ENCODE measurements around the gene YBX1.
A peak's percentile ranks its signal among the peaks of the same experiment; 100 is the strongest.

The YBX1 gene

GRCh38 chr1:42736152-42736551, 53.9 kb downstream of the YBX1 start:
- H3K4ac ChIP-seq (ENCODE audit: low read depth, low read length) = no peak overlapping the region
- H3K79me2 ChIP-seq (ENCODE audit: control insufficient read depth, insufficient read depth, low read length) = no peaks in the 10 kb centered on the region
- H3K36me3 ChIP-seq (ENCODE audit: control insufficient read depth, insufficient read depth, low read length) = no peaks in the 10 kb centered on the region
- no peak overlapping the region for H2BK15ac ChIP-seq (replicated peaks; ENCODE audit: low read depth)
- H3K4me3 ChIP-seq (ENCODE audit: low read length) = no peak overlapping the region
- no peaks in the 10 kb centered on the region for H3K27me3 ChIP-seq (ENCODE audit: insufficient read depth, low read length, poor library complexity)
- H4K5ac ChIP-seq (ENCODE audit: low read length) = no peak overlapping the region
- no peak overlapping the region for H3K23ac ChIP-seq (ENCODE audit: low read length)
- peaks cover 2% of the 10 kb centered on the region for H3K4me1 ChIP-seq (ENCODE audit: control insufficient read depth, low read depth, low read length)
- no peak overlapping the region for H2BK120ac ChIP-seq (ENCODE audit: low read depth, low read length)
- H3K27ac ChIP-seq (ENCODE audit: low read depth, low read length) = no peak overlapping the region
- no peak overlapping the region for H3K9ac ChIP-seq (ENCODE audit: low read length)
- no peak overlapping the region for H3K18ac ChIP-seq (ENCODE audit: low read length)
- H3K79me1 ChIP-seq (ENCODE audit: low read length) = no peaks in the 10 kb centered on the region
- no peak overlapping the region for H2AK5ac ChIP-seq (ENCODE audit: low read length)
- no CpG with 5 or more reads among the region's 4 CpGs for WGBS (ENCODE audit: extremely low coverage, insufficient coverage, low lambda C conversion rate)
- peak overlapping the region; percentile 56 for H3K56ac ChIP-seq (ENCODE audit: low read length)
- H2BK5ac ChIP-seq (ENCODE audit: low read length) = no peak overlapping the region
- H3K4me2 ChIP-seq (ENCODE audit: low read length) = no peak overlapping the region
- no peak overlapping the region for H4K8ac ChIP-seq (ENCODE audit: low read depth, low read length)
- DNase-seq = peak; percentile 73

GRCh38 chr1:42736571-42737200, 54.5 kb downstream of the YBX1 start:
- no peak for DNase-seq
- Histone ChIP-seq H3K79me1 (ENCODE audit: low read length) (no peaks in the 10 kb centered on the region), H3K9ac (ENCODE audit: low read length) (no peak overlapping the region), H3K18ac (ENCODE audit: low read length) (no peak overlapping the region), H2AK5ac (ENCODE audit: low read length) (no peak overlapping the region), H3K4me3 (ENCODE audit: low read length) (no peak overlapping the region), H3K4me2 (ENCODE audit: low read length) (no peak overlapping the region), H3K27ac (ENCODE audit: low read depth, low read length) (no peak overlapping the region), H2BK5ac (ENCODE audit: low read length) (no peak overlapping the region), H2BK120ac (ENCODE audit: low read depth, low read length) (no peak overlapping the region), H3K23ac (ENCODE audit: low read length) (no peak overlapping the region), H4K8ac (ENCODE audit: low read depth, low read length) (no peak overlapping the region), H4K5ac (ENCODE audit: low read length) (no peak overlapping the region), H3K4ac (ENCODE audit: low read depth, low read length) (no peak overlapping the region), H3K79me2 (ENCODE audit: control insufficient read depth, insufficient read depth, low read length) (no peaks in the 10 kb centered on the region), H3K56ac (ENCODE audit: low read length) (peak overlapping the region; percentile 56), H3K4me1 (ENCODE audit: control insufficient read depth, low read depth, low read length) (peaks cover 4% of the 10 kb centered on the region), H3K36me3 (ENCODE audit: control insufficient read depth, insufficient read depth, low read length) (no peaks in the 10 kb centered on the region), H3K27me3 (ENCODE audit: insufficient read depth, low read length, poor library complexity) (no peaks in the 10 kb centered on the region), H2BK15ac (replicated peaks; ENCODE audit: low read depth) (no peak overlapping the region)
- WGBS (ENCODE audit: extremely low coverage, insufficient coverage, low lambda C conversion rate) = no CpG with 5 or more reads among the region's 8 CpGs

- Histone ChIP-seq H3K27ac (ENCODE audit: low read depth, low read length) (no peak overlapping the region), H3K4me3 (ENCODE audit: low read length) (no peak overlapping the region), H3K79me1 (ENCODE audit: low read length) (no peaks in the 10 kb centered on the region), H4K8ac (ENCODE audit: low read depth, low read length) (no peak overlapping the region), H2BK15ac (replicated peaks; ENCODE audit: low read depth) (no peak overlapping the region), H2AK5ac (ENCODE audit: low read length) (no peak overlapping the region), H2BK120ac (ENCODE audit: low read depth, low read length) (no peak overlapping the region), H3K9ac (ENCODE audit: low read length) (no peak overlapping the region), H3K18ac (ENCODE audit: low read length) (no peak overlapping the region), H3K4ac (ENCODE audit: low read depth, low read length) (no peak overlapping the region), H3K56ac (ENCODE audit: low read length) (no peak overlapping the region), H3K27me3 (ENCODE audit: insufficient read depth, low read length, poor library complexity) (no peaks in the 10 kb centered on the region), H3K23ac (ENCODE audit: low read length) (no peak overlapping the region), H2BK5ac (ENCODE audit: low read length) (no peak overlapping the region), H3K4me1 (ENCODE audit: control insufficient read depth, low read depth, low read length) (peaks cover 4% of the 10 kb centered on the region), H3K4me2 (ENCODE audit: low read length) (no peak overlapping the region), H3K36me3 (ENCODE audit: control insufficient read depth, insufficient read depth, low read length) (no peaks in the 10 kb centered on the region), H3K79me2 (ENCODE audit: control insufficient read depth, insufficient read depth, low read length) (no peaks in the 10 kb centered on the region), H4K5ac (ENCODE audit: low read length) (no peak overlapping the region)
- DNase-seq = no peak
- no CpG with 5 or more reads among the region's 5 CpGs for WGBS (ENCODE audit: extremely low coverage, insufficient coverage, low lambda C conversion rate)
Measured at GRCh38 chr1:42737257-42737656, 55.0 kb downstream of the YBX1 start.

GRCh38 chr1:42737986-42738677, 55.9 kb downstream of the YBX1 start:
- no peak overlapping the region for H3K27ac ChIP-seq (ENCODE audit: low read depth, low read length)
- H3K36me3 ChIP-seq (ENCODE audit: control insufficient read depth, insufficient read depth, low read length) = no peaks in the 10 kb centered on the region
- no peaks in the 10 kb centered on the region for H3K27me3 ChIP-seq (ENCODE audit: insufficient read depth, low read length, poor library complexity)
- H3K9ac ChIP-seq (ENCODE audit: low read length) = no peak overlapping the region
- H4K8ac ChIP-seq (ENCODE audit: low read depth, low read length) = no peak overlapping the region
- no peak overlapping the region for H3K4me2 ChIP-seq (ENCODE audit: low read length)
- no peak overlapping the region for H2BK120ac ChIP-seq (ENCODE audit: low read depth, low read length)
- no peak overlapping the region for H3K23ac ChIP-seq (ENCODE audit: low read length)
- no peaks in the 10 kb centered on the region for H3K79me2 ChIP-seq (ENCODE audit: control insufficient read depth, insufficient read depth, low read length)
- peaks cover 4% of the 10 kb centered on the region for H3K4me1 ChIP-seq (ENCODE audit: control insufficient read depth, low read depth, low read length)
- H3K4me3 ChIP-seq (ENCODE audit: low read length) = no peak overlapping the region
- H4K5ac ChIP-seq (ENCODE audit: low read length) = no peak overlapping the region
- H2AK5ac ChIP-seq (ENCODE audit: low read length) = no peak overlapping the region
- no peak overlapping the region for H3K4ac ChIP-seq (ENCODE audit: low read depth, low read length)
- WGBS (ENCODE audit: extremely low coverage, insufficient coverage, low lambda C conversion rate) = no CpG with 5 or more reads among the region's 21 CpGs
- DNase-seq = no peak
- no peak overlapping the region for H3K56ac ChIP-seq (ENCODE audit: low read length)
- H3K18ac ChIP-seq (ENCODE audit: low read length) = no peak overlapping the region
- H2BK5ac ChIP-seq (ENCODE audit: low read length) = no peak overlapping the region
- H2BK15ac ChIP-seq (replicated peaks; ENCODE audit: low read depth) = no peak overlapping the region
- H3K79me1 ChIP-seq (ENCODE audit: low read length) = no peaks in the 10 kb centered on the region

GRCh38 chr1:42738678-42739226, 56.5 kb downstream of the YBX1 start:
- Histone ChIP-seq H3K36me3 (ENCODE audit: control insufficient read depth, insufficient read depth, low read length) (no peaks in the 10 kb centered on the region), H3K18ac (ENCODE audit: low read length) (no peak overlapping the region), H3K23ac (ENCODE audit: low read length) (no peak overlapping the region), H3K56ac (ENCODE audit: low read length) (no peak overlapping the region), H3K79me2 (ENCODE audit: control insufficient read depth, insufficient read depth, low read length) (no peaks in the 10 kb centered on the region), H3K79me1 (ENCODE audit: low read length) (no peaks in the 10 kb centered on the region), H3K4me1 (ENCODE audit: control insufficient read depth, low read depth, low read length) (peaks cover 4% of the 10 kb centered on the region), H3K4me2 (ENCODE audit: low read length) (no peak overlapping the region), H3K9ac (ENCODE audit: low read length) (no peak overlapping the region), H3K27ac (ENCODE audit: low read depth, low read length) (no peak overlapping the region), H4K5ac (ENCODE audit: low read length) (no peak overlapping the region), H3K4ac (ENCODE audit: low read depth, low read length) (no peak overlapping the region), H2BK5ac (ENCODE audit: low read length) (no peak overlapping the region), H2BK120ac (ENCODE audit: low read depth, low read length) (no peak overlapping the region), H4K8ac (ENCODE audit: low read depth, low read length) (no peak overlapping the region), H2BK15ac (replicated peaks; ENCODE audit: low read depth) (no peak overlapping the region), H3K4me3 (ENCODE audit: low read length) (no peak overlapping the region), H2AK5ac (ENCODE audit: low read length) (no peak overlapping the region), H3K27me3 (ENCODE audit: insufficient read depth, low read length, poor library complexity) (no peaks in the 10 kb centered on the region)
- WGBS (ENCODE audit: extremely low coverage, insufficient coverage, low lambda C conversion rate) = no CpG with 5 or more reads among the region's 8 CpGs
- no peak for DNase-seq

Data from mesendoderm (in vitro differentiated cells).